Measurements from ENCODE around the gene PAFAH1B1. TPM values are rescaled to one million over a fixed set of nuclear protein-coding genes. Genes with fewer than 3 reads are reported as not detected.

The PAFAH1B1 gene
- total RNA-seq, 2 experiments from 2014 or later: 170 to 173 TPM

GRCh38 chr17:2705263-2705662 is 111.8 kb downstream of the PAFAH1B1 start:
- intact Hi-C loops (cut with micrococcal nuclease): no loop called here
- ChIA-PET POLR2A (no interaction called here), CTCF (no interaction called here)
- H3K9me3 Mint-ChIP-seq: no peaks in the 10 kb centered on the region
- H3K27ac Mint-ChIP-seq: no peak overlapping the region
- peaks cover 14% of the 10 kb centered on the region for H3K36me3 Mint-ChIP-seq
- H3K4me3 Mint-ChIP-seq: no peak overlapping the region
- H3K27me3 Mint-ChIP-seq: no peaks in the 10 kb centered on the region
- DNase-seq: no peak
- peaks cover 24% of the 10 kb centered on the region for H3K4me1 Mint-ChIP-seq (ENCODE audit: low read depth)

- CTCF ChIA-PET: interaction anchor here (0.8 kb wide), 1 partner anchor 290 kb away, joined by 3 read pairs; no protein-coding TSS in a partner anchor
- peaks cover 16% of the 10 kb centered on the region for H3K36me3 Mint-ChIP-seq
- intact Hi-C loops (cut with micrococcal nuclease): no loop called here
- H3K4me3 Mint-ChIP-seq: no peak overlapping the region
- DNase-seq: no peak
- no peaks in the 10 kb centered on the region for H3K9me3 Mint-ChIP-seq
- H3K4me1 Mint-ChIP-seq (ENCODE audit: low read depth): peaks cover 29% of the 10 kb centered on the region
- H3K27ac Mint-ChIP-seq: no peak overlapping the region
- POLR2A ChIA-PET: interaction anchor here (0.6 kb wide), 1 partner anchor 63 kb away, joined by 3 read pairs; no protein-coding TSS in a partner anchor
- H3K27me3 Mint-ChIP-seq: no peaks in the 10 kb centered on the region
These were observed 112.7 kb downstream of the PAFAH1B1 start for GRCh38 chr17:2705888-2706795.

DNA sequence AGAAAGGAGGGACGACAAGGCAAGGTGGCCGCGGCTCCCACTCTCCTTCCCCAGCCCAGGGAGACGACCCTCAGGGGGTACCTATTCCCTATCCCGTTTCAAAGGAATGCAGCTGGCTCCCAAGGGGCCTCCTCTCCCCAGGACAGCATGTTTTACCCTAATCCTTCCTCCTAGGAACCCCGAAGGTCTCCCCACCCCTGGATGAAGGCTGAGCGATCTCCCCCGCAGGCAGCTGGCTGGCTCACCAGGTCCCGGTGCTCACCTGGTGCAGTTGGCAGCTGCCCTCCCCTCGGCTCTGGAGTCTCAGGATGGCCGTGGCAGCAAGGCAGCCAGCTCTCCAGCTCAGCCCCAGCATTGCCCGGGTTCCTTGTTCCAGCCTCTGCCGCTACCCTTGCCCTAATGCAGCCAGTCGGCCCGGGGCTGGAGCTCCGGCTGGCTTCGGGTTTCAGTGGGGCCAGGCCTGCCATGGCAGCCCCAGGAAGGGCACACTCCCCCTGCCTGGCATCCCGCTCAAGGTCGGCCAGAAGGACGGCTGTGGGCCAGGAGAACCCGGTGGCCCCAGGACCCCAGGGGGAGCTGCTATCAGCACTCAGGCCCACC is 113.6 kb downstream of the PAFAH1B1 start:
- ChIA-PET POLR2A (interaction anchor here (0.6 kb wide), 1 partner anchor 63 kb away, joined by 3 read pairs; no protein-coding TSS in a partner anchor), CTCF (interaction anchor here (0.8 to 1.2 kb wide), 3 partner anchors 33 to 291 kb away, joined by 3 to 4 read pairs (median 3); no protein-coding TSS in a partner anchor)
- H3K9me3 Mint-ChIP-seq: no peaks in the 10 kb centered on the region
- no peak overlapping the region for H3K27ac Mint-ChIP-seq
- H3K27me3 Mint-ChIP-seq: no peaks in the 10 kb centered on the region
- no peak for DNase-seq
- H3K4me3 Mint-ChIP-seq: no peak overlapping the region
- peaks cover 16% of the 10 kb centered on the region for H3K36me3 Mint-ChIP-seq
- H3K4me1 Mint-ChIP-seq (ENCODE audit: low read depth): peaks cover 30% of the 10 kb centered on the region
- intact Hi-C loops (cut with micrococcal nuclease): no loop called here

- DNase-seq: peak; percentile 31
- POLR2A ChIA-PET: interaction anchor here (0.5 to 1.1 kb wide), 2 partner anchors 21 to 369 kb away, joined by 3 to 6 read pairs; no protein-coding TSS in a partner anchor
- H3K27ac Mint-ChIP-seq: no peak overlapping the region
- H3K4me1 Mint-ChIP-seq (ENCODE audit: low read depth): peaks cover 38% of the 10 kb centered on the region
- H3K9me3 Mint-ChIP-seq: no peaks in the 10 kb centered on the region
- no peak overlapping the region for H3K4me3 Mint-ChIP-seq
- H3K36me3 Mint-ChIP-seq: peaks cover 12% of the 10 kb centered on the region
- intact Hi-C loops (cut with micrococcal nuclease): no loop called here
- CTCF ChIA-PET: interaction anchor here (0.8 to 1.2 kb wide), 3 partner anchors 34 to 325 kb away, joined by 3 to 4 read pairs (median 3); no protein-coding TSS in a partner anchor
- H3K27me3 Mint-ChIP-seq: no peaks in the 10 kb centered on the region
These were observed 114.5 kb downstream of the PAFAH1B1 start for GRCh38 chr17:2707721-2708584.

DNA sequence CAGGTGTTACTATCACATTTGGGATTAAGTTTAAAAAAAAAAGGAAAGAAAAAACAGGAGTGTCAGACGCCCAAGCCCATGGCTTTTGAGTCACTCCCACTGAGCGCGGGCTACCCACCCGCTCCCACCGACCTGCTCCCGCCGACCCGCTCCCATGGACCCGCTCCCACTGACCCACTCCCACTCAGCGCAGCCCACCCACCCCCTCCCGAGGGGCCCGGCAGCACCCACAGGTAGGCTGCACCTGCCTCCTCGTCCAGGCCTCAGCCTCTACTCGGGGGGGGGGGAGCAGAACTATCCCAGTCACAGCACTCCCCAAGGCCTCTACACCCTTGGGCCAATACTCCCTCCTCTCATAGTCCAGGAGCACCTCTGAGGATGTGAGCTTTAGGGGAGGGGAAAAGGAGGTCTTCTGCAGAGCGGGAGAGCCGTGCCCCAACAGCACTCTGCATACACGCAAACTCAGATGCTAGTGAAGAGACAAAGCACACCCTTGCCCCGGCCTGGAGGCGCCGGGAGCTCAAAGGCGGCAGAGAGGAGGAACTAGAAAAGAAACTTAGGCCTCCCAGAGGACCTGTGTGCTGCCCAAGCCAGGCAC is 115.2 kb downstream of the PAFAH1B1 start:
- Mint-ChIP-seq H3K4me3 (no peak overlapping the region), H3K9me3 (no peaks in the 10 kb centered on the region), H3K27me3 (no peaks in the 10 kb centered on the region), H3K36me3 (peaks cover 7% of the 10 kb centered on the region), H3K4me1 (ENCODE audit: low read depth) (peaks cover 38% of the 10 kb centered on the region), H3K27ac (peak overlapping the region; percentile 28)
- ChIA-PET CTCF (interaction anchor here (0.6 to 1.1 kb wide), 2 partner anchors 34 to 118 kb away, joined by 3 to 4 read pairs; no protein-coding TSS in a partner anchor), POLR2A (interaction anchor here (1.1 kb wide), 1 partner anchor 22 kb away, joined by 3 read pairs; no protein-coding TSS in a partner anchor)
- intact Hi-C loops (cut with micrococcal nuclease): no loop called here
- DNase-seq: no peak

- peak overlapping the region; percentile 88 for H3K4me3 Mint-ChIP-seq
- H3K36me3 Mint-ChIP-seq: peaks cover 7% of the 10 kb centered on the region
- H3K4me1 Mint-ChIP-seq (ENCODE audit: low read depth): peaks cover 38% of the 10 kb centered on the region
- intact Hi-C loops (cut with micrococcal nuclease): no loop called here
- H3K27me3 Mint-ChIP-seq: no peaks in the 10 kb centered on the region
- ChIA-PET CTCF (interaction anchor here (0.6 to 2.4 kb wide), 3 partner anchors 8 to 119 kb away, joined by 3 to 7 read pairs (median 3); no protein-coding TSS in a partner anchor), POLR2A (interaction anchor here (0.6 kb wide), 1 partner anchor 128 kb away, joined by 4 read pairs; no protein-coding TSS in a partner anchor)
- no peaks in the 10 kb centered on the region for H3K9me3 Mint-ChIP-seq
- peak overlapping the region; percentile 28 for H3K27ac Mint-ChIP-seq
- peak; percentile 22 for DNase-seq
These were observed 115.8 kb downstream of the PAFAH1B1 start for GRCh38 chr17:2709183-2709661.

GRCh38 chr17:2710071-2710802 is 116.8 kb downstream of the PAFAH1B1 start:
- no peak for DNase-seq
- ChIA-PET CTCF (interaction anchor here (0.8 to 2.4 kb wide), 5 partner anchors 10 to 303 kb away, joined by 3 to 7 read pairs (median 3); no protein-coding TSS in a partner anchor), POLR2A (interaction anchor here (0.6 to 1.2 kb wide), 6 partner anchors 14 to 318 kb away, joined by 3 to 5 read pairs (median 4); no protein-coding TSS in a partner anchor)
- Mint-ChIP-seq H3K27me3 (no peaks in the 10 kb centered on the region), H3K36me3 (peaks cover 7% of the 10 kb centered on the region), H3K4me1 (ENCODE audit: low read depth) (peaks cover 38% of the 10 kb centered on the region), H3K4me3 (peak overlapping the region; percentile 88), H3K9me3 (no peaks in the 10 kb centered on the region), H3K27ac (peak overlapping the region; percentile 58)
- intact Hi-C loops (cut with micrococcal nuclease): loop anchor here (2.0 to 5.0 kb wide), 2 partner anchors 105 to 313 kb away; no protein-coding TSS in a partner anchor

GRCh38 chr17:2710803-2711607 is 117.6 kb downstream of the PAFAH1B1 start:
- DNase-seq: peak; percentile 27
- no peaks in the 10 kb centered on the region for H3K9me3 Mint-ChIP-seq
- H3K27ac Mint-ChIP-seq: peak overlapping the region; percentile 58
- H3K4me1 Mint-ChIP-seq (ENCODE audit: low read depth): peaks cover 34% of the 10 kb centered on the region
- peak overlapping the region; percentile 88 for H3K4me3 Mint-ChIP-seq
- intact Hi-C loops (cut with micrococcal nuclease): loop anchor here (2.0 to 5.0 kb wide), 2 partner anchors 104 to 314 kb away; no protein-coding TSS in a partner anchor
- ChIA-PET CTCF (interaction anchor here (0.8 to 2.4 kb wide), 4 partner anchors 37 to 303 kb away, joined by 3 to 7 read pairs (median 4); no protein-coding TSS in a partner anchor), POLR2A (interaction anchor here (0.7 to 1.2 kb wide), 5 partner anchors 13 to 319 kb away, joined by 3 to 5 read pairs (median 4); no protein-coding TSS in a partner anchor)
- peaks cover 7% of the 10 kb centered on the region for H3K36me3 Mint-ChIP-seq
- no peaks in the 10 kb centered on the region for H3K27me3 Mint-ChIP-seq

DNA sequence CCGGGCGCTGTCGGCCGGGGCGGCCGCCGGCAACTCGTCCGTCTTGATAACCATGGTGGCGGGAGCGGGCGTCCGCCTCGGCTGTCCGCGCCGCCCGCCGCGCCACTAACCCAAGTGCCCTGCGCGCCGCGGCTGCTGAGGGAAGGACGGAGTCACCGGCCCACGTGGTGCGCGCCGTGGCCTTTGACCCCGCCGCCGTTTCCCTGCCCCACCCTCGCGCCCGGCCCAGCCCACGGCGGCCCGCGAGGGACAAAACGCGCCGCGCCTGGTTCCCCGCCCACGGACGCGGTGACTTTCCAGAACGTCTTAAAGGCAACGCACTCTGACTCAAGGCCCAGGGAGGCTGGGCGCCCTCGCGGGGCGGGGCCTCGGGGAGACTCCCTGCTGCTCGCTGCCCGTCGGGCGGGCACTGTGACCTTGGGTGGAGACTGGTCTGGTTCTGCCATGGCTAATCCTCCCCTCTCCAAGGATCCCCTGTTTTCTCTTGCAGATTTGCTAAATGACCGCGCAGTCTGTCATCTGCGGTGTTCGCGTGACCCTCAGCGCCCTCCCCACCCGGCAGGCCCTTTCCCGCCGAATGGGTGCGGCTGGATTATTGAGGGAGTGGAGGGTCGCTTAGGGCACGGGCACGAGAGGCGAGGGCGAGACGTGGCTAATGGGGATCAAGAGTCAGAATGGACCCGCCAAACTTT is 118.3 kb downstream of the PAFAH1B1 start, which contains the start of gene CLUH:
Gene CLUH, minus strand, starts transcription at position 157 of the 692 bp plus-strand sequence. Its CDS starts 103 bp downstream, at position 54.
- Mint-ChIP-seq H3K9me3 (no peaks in the 10 kb centered on the region), H3K36me3 (peaks cover 7% of the 10 kb centered on the region), H3K27ac (peak within 1 kb of the TSS; percentile 82), H3K27me3 (no peaks in the 10 kb centered on the region), H3K4me3 (peak within 1 kb of the TSS; percentile 88), H3K4me1 (ENCODE audit: low read depth) (peaks cover 34% of the 10 kb centered on the region)
- ChIA-PET CTCF (interaction anchor here (1.1 to 2.4 kb wide), 2 partner anchors 75 to 296 kb away, joined by 3 to 7 read pairs; no protein-coding TSS in a partner anchor), POLR2A (no interaction called here)
- intact Hi-C loops (cut with micrococcal nuclease): loop anchor here (2.0 to 5.0 kb wide), 2 partner anchors 103 to 314 kb away; no protein-coding TSS in a partner anchor
- DNase-seq: peak; percentile 98

Measured in activated CD4-positive, alpha-beta memory T cell treated with anti-CD3 and anti-CD28 coated beads for 36 hours (primary cell).